Muscle of leg (tissue), 11 donors: ENCODE measurements around the gene NPR2. TPM values are rescaled to one million over a fixed set of nuclear protein-coding genes. Genes with fewer than 3 reads are reported as not detected.

Source experiments
- DNase-seq: peaks from one replicate; pipeline ENCODE4 v3.0.0; 2013
- H3K27ac ChIP-seq: one replicate; pipeline ENCODE4 v1.5.1; 2013; ENCODE audit warnings: mild to moderate bottlenecking, low read length, control low read depth
- H3K27me3 ChIP-seq: one replicate; pipeline ENCODE4 v1.6.1; 2013; ENCODE audit warnings: low read length; ENCODE audit not compliant: control insufficient read depth, insufficient read depth
- H3K36me3 ChIP-seq: one replicate; pipeline ENCODE4 v1.6.1; 2013; ENCODE audit warnings: low read length; ENCODE audit not compliant: control insufficient read depth, insufficient read depth
- H3K4me1 ChIP-seq: one replicate; pipeline ENCODE4 v1.6.1; 2013; ENCODE audit warnings: low read length; ENCODE audit not compliant: control insufficient read depth, insufficient read depth
- H3K4me3 ChIP-seq: one replicate; pipeline ENCODE4 v1.5.1; 2013; ENCODE audit warnings: low read length, control low read depth
- H3K9me3 ChIP-seq: replicated peaks from 2 replicates; pipeline ENCODE4 v1.6.1; 2013; ENCODE audit warnings: low read depth, low read length; ENCODE audit not compliant: control insufficient read depth
- WGBS: methylation state at CpG from one replicate; pipeline ENCODE4 v1.1.5; 2013; ENCODE audit warnings: missing lambda C conversion rate; ENCODE audit not compliant: insufficient coverage; 5-methylcytosine and 5-hydroxymethylcytosine counted together
- polyA plus RNA-seq, 8 donors: library from polyadenylated mRNA; unstranded; fragments of 120-200 nt; gene quantifications; one replicate each; pipeline versions ENCODE4 v1.2.1 to v1.2.3, GENCODE V29; 2013; ENCODE audit warnings: inconsistent platforms in 1 of 8, low replicate concordance in 1 of 8; ENCODE audit not compliant: insufficient read length in 8 of 8, insufficient read depth in 1 of 8
- total RNA-seq: library from RNA; stranded (reverse); fragments of 120-200 nt; gene quantifications from one replicate; pipeline ENCODE4 v1.2.4, GENCODE V29; 2013

The NPR2 gene
- total and polyA plus RNA-seq, 9 donors, result 16.8 to 37.3 (median 27.0) TPM

GRCh38 chr9:35749515-35750255, 41.7 kb upstream of the NPR2 start:
- whole genome bisulfite sequencing, result 0% methylated on average over 10 of the region's 19 CpGs
- no peak for DNase-seq
- Histone ChIP-seq H3K27me3 (no peaks in the 10 kb centered on the region), H3K4me3 (peak overlapping the region; percentile 97), H3K36me3 (peaks cover 59% of the 10 kb centered on the region), H3K9me3 (no peaks in the 10 kb centered on the region), H3K4me1 (peaks cover 37% of the 10 kb centered on the region), H3K27ac (peak overlapping the region; percentile 92)

GRCh38 chr9:35750256-35750531, 41.2 kb upstream of the NPR2 start:
- 100% methylated on average over 1 of the region's 4 CpGs for WGBS
- Histone ChIP-seq H3K4me1 (peaks cover 37% of the 10 kb centered on the region), H3K27ac (no peak overlapping the region), H3K9me3 (no peaks in the 10 kb centered on the region), H3K27me3 (no peaks in the 10 kb centered on the region), H3K36me3 (peaks cover 58% of the 10 kb centered on the region), H3K4me3 (no peak overlapping the region)
- DNase-seq, result no peak

GRCh38 chr9:35753466-35753865, 37.9 kb upstream of the NPR2 start:
- no peak overlapping the region for H3K27ac ChIP-seq
- no peaks in the 10 kb centered on the region for H3K9me3 ChIP-seq
- DNase-seq, result no peak
- no peak overlapping the region for H3K4me3 ChIP-seq
- H3K4me1 ChIP-seq, result peaks cover 24% of the 10 kb centered on the region
- H3K36me3 ChIP-seq, result peaks cover 56% of the 10 kb centered on the region
- 100% methylated on average over 1 of the region's 5 CpGs for WGBS
- no peaks in the 10 kb centered on the region for H3K27me3 ChIP-seq

- Histone ChIP-seq H3K9me3 (no peaks in the 10 kb centered on the region), H3K27ac (no peak within 1 kb of the TSS), H3K27me3 (no peaks in the 10 kb centered on the region), H3K4me1 (peaks cover 24% of the 10 kb centered on the region), H3K4me3 (no peak within 1 kb of the TSS), H3K36me3 (peaks cover 56% of the 10 kb centered on the region)
- DNase-seq, result no peak
- WGBS, result no CpG with 5 or more reads among the region's 3 CpGs
Measured at GRCh38 chr9:35754264-35754663, 37.1 kb upstream of the NPR2 start, which contains the start of gene MSMP. TSS of gene MSMP (minus strand) at chr9:35754276. CDS start at chr9:35754129, 147 bp downstream.

- Histone ChIP-seq H3K27me3 (no peaks in the 10 kb centered on the region), H3K9me3 (no peaks in the 10 kb centered on the region), H3K36me3 (peaks cover 56% of the 10 kb centered on the region), H3K27ac (no peak overlapping the region), H3K4me1 (peaks cover 18% of the 10 kb centered on the region), H3K4me3 (no peak overlapping the region)
- DNase-seq, result no peak
- 78% methylated on average over 3 of the region's 4 CpGs for WGBS
Measured at GRCh38 chr9:35755071-35755470, 36.3 kb upstream of the NPR2 start.

GRCh38 chr9:35756275-35757225, 34.8 kb upstream of the NPR2 start:
- Histone ChIP-seq H3K27me3 (no peaks in the 10 kb centered on the region), H3K27ac (peak overlapping the region; percentile 91), H3K4me3 (peak overlapping the region; percentile 63), H3K9me3 (no peaks in the 10 kb centered on the region), H3K36me3 (peaks cover 41% of the 10 kb centered on the region), H3K4me1 (peaks cover 12% of the 10 kb centered on the region)
- DNase-seq, result peak; percentile 78
- whole genome bisulfite sequencing, result 23% methylated on average over 18 of the region's 48 CpGs

GRCh38 chr9:35757226-35757891, 34.0 kb upstream of the NPR2 start:
- Histone ChIP-seq H3K36me3 (peaks cover 33% of the 10 kb centered on the region), H3K4me1 (peaks cover 12% of the 10 kb centered on the region), H3K4me3 (peak overlapping the region; percentile 63), H3K27ac (peak overlapping the region; percentile 91), H3K9me3 (no peaks in the 10 kb centered on the region), H3K27me3 (no peaks in the 10 kb centered on the region)
- DNase-seq, result peak; percentile 64
- 2% methylated on average over 18 of the region's 20 CpGs for WGBS

GRCh38 chr9:35757892-35758275, 33.5 kb upstream of the NPR2 start:
- H3K4me1 ChIP-seq, result peaks cover 12% of the 10 kb centered on the region
- H3K27ac ChIP-seq, result peak overlapping the region; percentile 91
- H3K9me3 ChIP-seq, result no peaks in the 10 kb centered on the region
- H3K4me3 ChIP-seq, result no peak overlapping the region
- no peaks in the 10 kb centered on the region for H3K27me3 ChIP-seq
- H3K36me3 ChIP-seq, result peaks cover 28% of the 10 kb centered on the region
- no peak for DNase-seq

- Histone ChIP-seq H3K36me3 (peaks cover 21% of the 10 kb centered on the region), H3K4me1 (peaks cover 12% of the 10 kb centered on the region), H3K27me3 (no peaks in the 10 kb centered on the region), H3K27ac (no peak overlapping the region), H3K4me3 (no peak overlapping the region), H3K9me3 (no peaks in the 10 kb centered on the region)
- DNase-seq, result peak; percentile 40
- WGBS, result 33% methylated on average over 2 of the region's 3 CpGs
Measured at GRCh38 chr9:35758475-35759050, 32.8 kb upstream of the NPR2 start.

- WGBS, result 92% methylated on average over 4 of the region's 4 CpGs
- peaks cover 8% of the 10 kb centered on the region for H3K36me3 ChIP-seq
- no peak for DNase-seq
Measured at GRCh38 chr9:35759795-35760194, 31.6 kb upstream of the NPR2 start.

More at GRCh38 chr9:35759795-35760194, 31.6 kb upstream of the NPR2 start:
- Histone ChIP-seq H3K27me3 (no peaks in the 10 kb centered on the region), H3K27ac (no peak overlapping the region), H3K9me3 (no peaks in the 10 kb centered on the region), H3K4me3 (no peak overlapping the region), H3K4me1 (peaks cover 12% of the 10 kb centered on the region)
